ENCODE measurements around the gene NCAPG2.

GRCh38 chr7:158746957-158747356 is 42.4 kb upstream of the NCAPG2 start:
- TF ChIP-seq CTCF (IDR thresholded peaks at IDR 0.05) (no peak), POLR2A (IDR thresholded peaks at IDR 0.05) (no peak), EP300 (IDR thresholded peaks at IDR 0.05; ENCODE audit: low read depth) (no peak), POLR2AphosphoS5 (IDR thresholded peaks at IDR 0.05) (no peak)

Data from transverse colon (tissue), 4 donors.